Right kidney (tissue), 1 donor: ENCODE results near the gene VMP1.
"Not testable (repeated sequence)": the region's sequence is repeated elsewhere in the genome, so short reads cannot be mapped to it uniquely, and the experiment has no call there.

Experiments used
- DNase-seq: peaks from one replicate; pipeline ENCODE4 v3.0.0-alpha.2; 2016

The VMP1 gene

DNA sequence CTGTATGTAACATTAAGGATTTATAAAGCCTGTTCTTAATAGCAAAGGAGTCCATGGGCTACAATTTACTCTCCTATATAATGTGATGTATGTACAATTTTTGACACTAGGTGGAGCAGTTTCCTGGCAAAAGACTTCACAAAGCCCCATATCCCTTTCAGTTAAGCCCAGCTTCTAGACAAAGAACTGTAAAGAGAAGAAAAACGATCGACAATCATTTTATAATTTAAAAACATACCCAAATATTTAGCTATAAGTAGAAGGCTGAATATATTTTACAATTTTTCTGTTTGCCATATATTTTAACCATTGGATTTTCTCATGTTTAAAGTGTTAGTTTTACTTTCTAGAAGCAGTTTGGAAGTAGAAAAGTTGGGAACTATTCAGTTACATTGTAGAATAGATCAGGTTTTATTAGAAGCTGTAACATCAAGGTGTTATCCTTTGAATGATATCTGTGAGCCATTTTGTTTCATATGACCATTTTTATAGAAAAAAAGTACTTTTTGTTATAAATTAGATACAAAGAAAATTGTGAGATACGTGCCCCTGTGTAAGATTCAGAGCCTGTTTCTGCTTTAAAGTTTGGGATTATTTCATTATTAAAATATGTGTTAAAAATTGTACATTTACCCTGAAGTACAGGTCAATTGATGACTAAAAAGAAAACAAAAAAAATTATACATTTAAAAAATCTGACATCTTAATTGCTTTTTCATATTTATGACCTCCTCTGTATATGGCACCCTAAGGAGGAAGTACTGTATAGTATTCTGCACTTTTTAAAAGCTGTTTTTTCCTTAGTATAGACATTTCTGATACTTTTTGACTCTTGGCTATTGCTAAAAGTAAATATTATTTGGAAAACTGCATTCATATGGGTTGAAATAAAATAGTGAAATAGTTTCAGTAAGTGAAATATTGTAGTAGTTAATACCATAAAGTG is 46.3 kb downstream of the VMP1 start:
- DNase-seq = peak; percentile 45

DNA sequence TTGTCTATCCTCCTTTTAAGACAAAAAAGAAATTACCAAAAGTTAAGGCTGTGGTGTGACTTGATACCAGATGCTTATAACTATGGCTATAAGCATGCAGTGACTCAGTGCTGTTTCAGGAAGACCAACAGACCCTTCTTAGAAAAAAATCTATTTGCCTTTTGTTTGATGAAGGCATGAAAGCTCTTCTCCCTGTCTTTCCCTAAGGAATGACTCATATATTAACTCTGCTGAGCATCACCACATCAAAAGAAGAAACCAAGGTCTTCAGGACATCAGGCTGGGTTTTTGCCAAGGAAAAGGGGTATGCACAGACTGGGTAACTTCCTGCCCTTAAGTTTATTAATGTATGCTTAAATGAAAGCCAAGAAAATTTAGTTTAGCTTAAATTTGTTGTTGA is 47.1 kb downstream of the VMP1 start:
- peak; percentile 12 for DNase-seq

DNA sequence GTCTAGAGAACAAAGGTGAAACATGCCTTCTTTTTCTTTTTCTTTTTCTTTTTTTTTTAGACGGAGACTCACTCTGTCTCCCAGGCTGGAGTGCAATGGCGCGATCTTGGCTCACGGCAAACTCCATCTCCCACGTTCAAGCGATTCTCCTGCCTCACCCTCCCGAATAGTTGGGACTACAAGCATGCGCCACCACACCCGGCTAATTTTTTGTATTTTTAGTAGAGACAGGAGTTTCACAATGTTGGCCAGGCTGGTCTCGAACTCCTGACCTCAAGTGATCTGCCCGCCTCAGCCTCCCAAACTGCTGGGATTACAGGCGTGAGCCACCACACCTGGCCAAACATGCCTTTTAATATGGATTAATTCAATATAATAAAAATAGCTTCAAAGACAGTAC is 47.6 kb downstream of the VMP1 start:
- DNase-seq = not testable (repeated sequence)

DNA sequence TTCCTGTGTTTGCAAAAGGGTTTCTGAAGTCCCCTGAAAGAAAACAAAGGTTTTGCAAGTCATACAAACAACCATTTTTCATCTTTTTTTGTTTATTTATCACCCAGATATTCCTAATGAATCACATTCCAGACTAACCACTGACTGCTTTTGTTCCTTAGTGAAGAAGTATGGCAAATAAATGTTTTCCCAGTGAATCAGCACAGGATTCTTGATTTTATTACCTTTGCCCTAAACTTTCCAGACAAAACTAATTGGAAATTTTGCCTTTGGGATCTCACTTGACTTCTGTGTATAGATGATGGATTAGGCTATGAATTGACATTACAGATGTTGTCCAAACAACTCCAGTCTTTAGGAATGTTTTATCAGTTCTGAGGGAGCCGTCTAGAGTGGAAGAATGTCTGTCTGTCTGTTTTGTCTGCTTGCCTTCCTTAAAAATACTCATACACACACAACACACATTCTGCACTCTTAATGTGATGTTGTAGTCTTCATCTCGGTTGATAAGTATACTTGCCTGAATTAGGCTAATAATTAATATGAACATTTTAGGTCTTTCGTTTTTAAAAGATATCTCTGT is 48.9 kb downstream of the VMP1 start:
- DNase-seq = no peak

DNA sequence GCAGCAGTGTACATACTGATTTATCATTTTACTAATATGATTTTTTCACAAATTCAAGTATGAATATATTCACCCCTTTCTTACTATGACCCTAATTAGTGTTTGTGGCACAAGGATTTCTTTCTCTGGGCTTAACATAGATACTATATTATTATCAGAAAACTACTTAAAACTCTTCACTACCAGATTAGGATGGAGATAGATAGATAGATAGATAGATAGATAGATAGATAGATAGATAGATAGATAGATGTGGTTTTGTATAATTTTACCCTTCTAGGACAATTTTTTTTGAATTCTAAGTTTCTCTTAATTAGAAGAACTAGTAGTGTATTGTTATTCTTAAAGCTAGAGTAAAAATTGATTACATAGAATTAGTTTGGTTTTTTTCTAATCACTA is 49.6 kb downstream of the VMP1 start:
- DNase-seq = no peak

DNA sequence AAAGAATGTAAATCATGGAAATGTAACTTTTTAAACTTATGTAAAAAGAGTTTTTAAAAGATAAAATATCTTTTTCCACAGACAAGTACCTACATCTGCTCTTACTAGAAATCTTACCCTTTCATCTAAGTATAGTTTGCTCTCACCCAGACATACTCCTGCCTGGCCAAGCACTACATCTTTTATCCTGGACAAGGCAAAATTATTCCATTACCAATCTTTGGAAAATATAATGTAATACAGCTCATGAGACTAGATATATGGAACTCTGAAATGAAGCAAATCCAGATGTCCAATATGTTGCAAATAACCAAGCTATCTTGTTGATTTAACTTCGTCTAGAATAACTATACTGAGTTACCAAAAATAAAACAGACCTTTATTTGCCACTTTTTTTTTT is 50.0 kb downstream of the VMP1 start:
- no peak for DNase-seq

DNA sequence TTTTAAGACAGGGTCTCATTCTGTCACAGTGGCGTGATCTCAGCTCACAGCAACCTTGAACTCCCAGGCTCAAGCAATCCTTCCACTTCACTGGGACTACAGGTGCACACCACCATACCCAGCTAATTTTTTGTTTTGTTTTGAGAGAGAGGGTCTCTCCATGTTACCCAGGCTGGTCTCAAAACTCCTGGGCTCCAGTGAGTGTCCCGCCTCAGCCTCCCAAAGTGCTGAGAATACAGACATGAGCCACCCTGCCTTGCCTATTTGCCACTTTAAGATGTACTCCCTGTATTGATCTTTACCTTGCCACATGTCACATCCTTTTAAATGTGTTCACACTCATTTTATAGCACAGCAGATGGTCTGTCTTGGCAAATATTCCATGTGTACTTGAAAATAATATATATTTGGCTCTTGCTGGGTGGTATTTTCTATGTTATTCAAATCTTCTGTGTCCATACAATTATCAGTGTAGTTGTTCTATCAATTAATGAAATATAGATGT is 50.5 kb downstream of the VMP1 start:
- DNase-seq = no peak

DNA sequence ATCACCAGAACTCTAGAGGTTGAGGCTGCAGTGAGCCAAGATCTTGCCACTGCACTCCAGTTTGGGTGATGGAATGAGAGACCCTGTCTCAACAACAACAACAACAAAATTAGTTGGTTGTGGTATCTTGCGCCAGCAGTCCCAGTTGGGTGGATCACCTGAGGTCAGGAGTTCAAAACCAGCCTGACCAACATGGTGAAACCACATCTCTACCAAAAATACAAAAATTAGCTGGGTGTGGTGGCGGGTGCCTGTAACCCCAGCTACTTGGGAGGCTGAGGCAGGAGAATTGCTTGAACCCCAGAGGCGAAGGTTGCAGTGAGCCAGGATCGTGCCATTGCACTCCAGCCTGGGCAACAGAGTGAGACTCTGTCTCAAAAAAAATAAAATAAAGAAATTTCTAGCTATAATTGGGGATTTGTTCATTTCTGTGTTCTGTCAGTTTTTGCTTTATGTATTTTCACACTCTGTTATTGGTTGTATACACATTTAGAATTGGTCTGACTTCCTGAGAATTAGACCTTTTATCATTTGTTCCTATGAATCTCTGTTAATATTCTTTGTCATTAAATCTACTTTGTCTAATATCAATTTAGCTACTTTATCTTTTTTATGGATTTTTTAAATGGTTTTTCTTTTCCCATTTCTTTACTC is 51.7 kb downstream of the VMP1 start:
- DNase-seq = not testable (repeated sequence)

DNA sequence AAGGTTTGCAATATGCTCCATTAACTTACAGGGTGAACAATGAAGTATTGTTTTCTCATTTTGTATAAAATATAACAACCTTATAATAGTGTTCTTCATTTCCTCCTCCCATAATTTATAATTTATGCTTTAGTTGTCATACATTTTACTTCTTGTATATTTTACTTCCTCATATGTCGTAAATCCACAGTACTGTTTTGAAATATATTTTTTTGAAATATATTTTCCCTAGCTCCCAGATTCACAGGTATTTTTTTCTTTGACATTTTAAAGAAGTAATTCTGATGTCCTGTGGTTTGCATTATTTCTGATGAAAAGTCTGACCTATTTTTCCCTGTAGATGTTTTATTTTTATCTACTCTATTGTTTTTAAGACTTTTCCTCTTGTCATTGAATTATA is 52.7 kb downstream of the VMP1 start:
- DNase-seq = no peak

DNA sequence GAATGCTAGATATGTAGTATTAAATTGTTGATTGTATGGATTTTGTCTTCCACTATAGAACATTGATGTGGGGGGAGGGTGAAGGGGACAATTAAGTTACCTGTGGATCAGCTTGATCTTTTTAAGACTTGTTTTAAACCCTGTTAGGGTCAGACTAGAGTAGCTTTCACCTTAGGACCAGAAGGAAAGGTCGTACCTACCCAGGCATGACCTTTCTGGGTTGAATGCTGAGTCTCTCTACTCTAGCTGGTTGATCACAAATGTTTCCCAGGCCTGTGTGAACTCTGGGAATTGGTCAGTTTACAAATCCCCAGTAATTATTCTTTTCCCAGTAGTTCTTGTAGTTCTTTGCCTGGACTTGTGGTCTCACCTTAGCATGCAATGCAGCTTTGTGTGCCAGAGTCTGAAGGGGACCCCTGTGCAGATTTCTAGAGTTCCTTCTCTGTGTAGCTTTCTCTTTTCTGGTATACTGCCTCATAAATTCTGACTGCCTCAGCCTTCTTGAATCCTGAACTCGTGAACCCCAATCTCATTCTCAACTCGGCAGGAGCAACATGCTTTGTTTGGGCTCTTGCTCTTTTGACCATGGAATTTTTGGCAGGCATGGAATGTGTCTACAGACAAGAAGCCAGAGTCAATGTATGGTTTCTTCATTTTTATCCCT is 54.1 kb downstream of the VMP1 start:
- DNase-seq = peak; percentile 17

DNA sequence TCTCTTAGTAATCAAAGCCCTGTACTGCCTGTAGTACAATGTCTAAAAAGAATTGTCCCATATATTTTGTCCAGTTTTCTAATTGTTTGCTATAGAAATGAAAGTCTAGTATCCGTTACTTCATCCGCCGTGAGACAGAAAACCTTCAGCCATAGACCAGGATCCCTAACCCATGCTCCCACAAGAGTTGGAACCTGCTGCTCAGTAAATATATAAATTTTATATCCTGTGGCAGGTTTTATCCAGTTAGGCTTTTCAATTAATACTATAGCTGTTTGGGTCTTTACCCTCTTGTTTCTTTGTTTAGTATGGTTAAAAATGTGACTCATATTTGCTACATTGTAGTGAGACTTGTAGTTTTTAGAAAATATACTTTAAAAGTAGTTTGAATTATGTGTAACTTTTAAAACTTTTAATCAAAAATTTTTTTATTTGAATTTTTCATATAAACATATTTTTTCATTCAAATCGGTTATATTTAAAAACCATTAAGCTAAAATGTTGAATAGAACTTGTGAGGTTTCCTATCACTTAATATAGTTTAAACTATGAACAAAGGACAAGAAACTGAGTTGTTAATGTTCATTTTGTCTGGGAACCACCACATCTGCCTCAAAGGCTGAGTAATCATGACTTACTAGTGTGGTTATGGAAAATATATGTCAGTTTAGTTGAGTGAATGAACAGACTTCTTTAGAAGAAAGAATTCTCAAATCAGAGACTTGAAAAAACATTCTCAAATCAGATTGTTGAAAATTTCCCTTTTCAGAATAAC is 54.8 kb downstream of the VMP1 start:
- no peak for DNase-seq

DNA sequence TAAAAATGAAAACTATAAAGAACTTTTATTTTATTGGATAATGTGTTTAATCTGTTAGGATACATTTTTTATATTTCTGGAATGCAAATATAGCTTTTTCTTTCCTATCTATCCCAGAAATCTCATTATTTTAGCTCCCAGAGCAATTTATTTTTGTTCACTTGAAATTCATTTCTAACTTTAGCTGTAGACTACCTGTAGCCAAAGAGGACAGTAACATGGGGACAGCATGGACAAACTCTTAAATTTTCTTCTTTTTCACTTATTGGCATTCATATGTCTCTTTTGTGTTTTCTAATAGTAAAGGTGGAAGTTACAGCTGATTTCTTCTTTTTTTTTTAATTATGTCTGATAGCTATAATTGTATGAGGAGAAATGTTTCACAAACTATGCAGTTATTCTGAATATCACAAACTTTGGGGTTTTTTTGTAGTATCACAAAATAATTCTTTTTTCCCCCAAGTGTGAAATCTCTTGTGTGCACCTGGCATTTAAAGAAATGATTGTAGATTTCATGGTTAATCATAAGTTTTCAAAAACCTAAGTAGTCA is 55.4 kb downstream of the VMP1 start:
- no peak for DNase-seq

DNA sequence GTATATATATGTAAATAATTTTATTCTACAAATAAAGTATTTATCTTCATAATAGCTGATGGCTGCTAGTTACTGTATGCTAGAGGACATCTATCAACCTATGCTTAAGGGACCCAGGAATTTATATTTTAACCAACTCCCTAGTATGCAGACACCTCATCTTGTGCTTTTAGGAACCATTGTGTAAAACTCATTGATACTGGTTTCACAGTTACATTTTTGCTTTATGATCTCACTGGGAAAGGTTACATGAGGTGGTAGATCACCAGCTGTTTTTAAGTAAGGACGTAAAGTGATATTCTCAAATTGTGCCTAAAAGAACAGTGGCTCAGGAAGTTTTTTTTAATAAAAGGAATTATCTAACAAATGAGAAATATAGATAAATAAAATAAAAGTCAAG is 56.4 kb downstream of the VMP1 start:
- no peak for DNase-seq

DNA sequence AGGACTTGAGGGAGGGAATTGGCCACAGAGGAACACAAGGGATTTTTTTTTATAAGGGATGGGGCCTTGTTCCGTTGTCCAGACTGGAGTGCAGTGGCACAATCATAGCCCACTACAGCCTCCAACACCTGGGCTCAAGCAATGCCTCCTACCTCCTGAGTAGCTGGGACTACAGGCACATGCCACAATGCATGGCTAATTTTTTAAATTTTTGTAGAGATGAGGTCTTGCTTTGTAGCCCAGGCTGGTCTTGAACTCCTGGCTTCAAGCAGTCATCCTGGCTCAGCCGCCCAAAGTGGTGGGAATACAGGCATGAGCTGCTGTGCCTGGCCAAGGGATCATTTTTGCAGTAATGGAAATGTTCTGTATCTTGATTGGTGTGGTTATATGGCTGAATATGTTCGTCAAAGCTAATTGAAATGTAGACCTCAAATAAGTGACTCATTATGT is 56.9 kb downstream of the VMP1 start:
- DNase-seq = no peak

DNA sequence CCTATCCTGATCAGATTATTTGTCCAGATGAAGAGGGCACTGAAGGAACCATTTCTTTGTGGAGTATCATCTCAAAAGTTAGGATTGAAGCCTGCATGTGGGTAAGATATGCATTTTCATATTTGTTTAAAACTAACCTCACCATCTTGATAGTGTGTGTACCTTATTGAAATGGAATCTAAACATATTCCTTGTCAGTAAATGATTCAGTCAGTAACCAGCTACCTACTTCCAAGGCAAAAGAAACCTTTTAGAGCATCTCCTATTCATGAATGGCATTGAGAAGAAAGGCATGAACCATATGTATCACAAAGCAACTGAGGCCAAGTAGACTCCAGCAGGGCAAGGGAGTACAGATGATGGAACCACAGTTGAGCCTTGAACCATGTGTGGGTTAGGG is 57.6 kb downstream of the VMP1 start:
- DNase-seq = no peak

DNA sequence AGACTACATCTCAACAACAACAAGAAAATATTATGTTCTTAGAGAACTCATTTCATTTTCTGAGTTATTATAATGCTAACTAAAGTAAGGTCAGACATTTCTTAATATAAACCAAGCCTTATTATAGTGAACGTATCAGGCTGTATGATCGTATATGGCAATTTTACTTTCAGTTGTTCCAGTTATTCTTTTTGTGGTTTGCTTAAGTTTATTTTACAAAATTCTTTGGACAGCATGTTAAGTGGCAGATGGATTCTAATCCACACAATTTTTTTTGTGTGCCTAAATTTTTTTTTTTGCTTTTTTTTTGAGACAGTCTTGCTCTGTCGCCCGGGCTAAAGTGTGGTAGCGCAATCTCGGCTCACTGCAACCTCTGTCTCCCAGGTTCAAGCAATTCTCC is 59.0 kb downstream of the VMP1 start:
- DNase-seq = no peak

DNA sequence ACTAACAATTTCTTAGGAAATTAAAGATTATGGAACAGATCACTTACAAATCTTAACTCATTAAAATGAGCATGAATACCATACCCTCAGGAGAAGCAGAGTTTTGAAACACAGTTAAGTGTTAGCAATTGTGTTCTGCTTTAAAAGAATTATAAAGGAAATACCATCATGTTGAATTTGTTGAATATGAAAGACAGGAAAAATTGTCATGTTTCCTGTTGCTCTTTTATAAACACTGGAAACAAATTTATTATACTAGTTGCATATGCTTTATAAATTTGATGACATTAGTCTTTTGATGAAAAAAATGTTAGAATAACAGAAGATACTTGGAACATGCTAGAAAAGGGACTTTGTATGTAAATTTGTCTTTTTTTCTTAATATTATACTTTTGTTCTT is 59.7 kb downstream of the VMP1 start:
- DNase-seq = no peak

DNA sequence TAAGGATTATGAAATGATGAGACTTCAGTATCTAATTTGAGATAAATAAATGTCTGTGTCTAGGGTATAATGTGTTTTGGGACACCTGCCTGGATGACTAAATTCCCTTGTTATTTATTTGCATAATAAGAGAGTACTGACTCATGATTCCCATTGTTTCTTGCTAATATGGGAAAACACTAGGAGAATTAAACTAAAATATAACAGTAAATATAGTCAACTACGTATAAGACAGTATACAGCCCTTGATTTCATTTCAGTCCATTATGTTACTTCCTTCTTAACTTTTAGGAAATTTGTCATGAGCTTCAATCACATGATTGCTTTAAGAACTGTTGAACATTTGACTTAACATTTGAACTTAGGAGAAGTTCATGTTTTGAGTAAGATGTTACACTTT is 62.4 kb downstream of the VMP1 start:
- no peak for DNase-seq

DNA sequence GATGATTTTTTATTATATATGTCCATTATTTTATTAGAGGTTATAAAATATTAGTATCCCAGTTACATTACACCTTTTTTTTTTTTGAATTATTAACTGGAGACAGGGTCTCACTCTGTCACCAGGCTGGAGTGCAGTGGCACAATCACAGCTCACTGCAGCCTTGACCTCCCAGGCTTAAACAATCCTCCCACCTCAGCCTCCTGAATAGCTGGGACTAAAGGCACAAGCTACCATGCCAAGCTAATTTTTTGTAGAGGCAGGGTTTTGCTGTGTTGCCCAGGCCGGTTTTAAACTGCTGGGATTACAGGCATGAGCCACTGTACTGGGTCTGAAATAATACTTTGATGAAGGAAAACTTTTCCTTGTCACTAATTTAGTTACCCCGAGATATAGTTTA is 63.6 kb downstream of the VMP1 start:
- no peak for DNase-seq

DNA sequence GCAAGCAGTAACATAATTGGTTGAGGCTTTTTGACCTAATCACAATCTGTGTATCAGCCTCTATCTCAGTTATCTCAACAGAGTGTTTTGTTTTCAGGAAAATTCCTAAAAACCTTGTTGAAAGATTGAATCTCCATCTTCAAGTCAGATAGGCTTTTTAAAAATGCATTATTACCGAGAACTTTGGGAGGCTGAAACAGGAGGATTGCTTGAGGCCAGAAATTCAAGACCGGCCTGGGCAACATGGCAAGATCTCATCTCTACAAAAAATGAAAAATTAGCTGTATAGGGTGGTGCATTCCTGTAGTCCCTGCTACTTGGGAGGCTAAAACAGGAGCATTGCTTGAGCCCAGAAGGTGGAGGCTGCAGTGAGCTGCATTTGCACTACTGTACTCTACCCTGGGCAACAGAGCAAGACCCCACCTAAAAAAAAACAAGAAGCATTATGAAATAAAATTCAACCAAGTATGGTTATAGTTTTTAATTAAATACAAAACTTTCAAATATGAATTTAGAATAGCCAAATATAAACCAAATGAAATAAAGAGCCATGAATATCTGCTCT is 68.4 kb downstream of the VMP1 start:
- DNase-seq = no peak

DNA sequence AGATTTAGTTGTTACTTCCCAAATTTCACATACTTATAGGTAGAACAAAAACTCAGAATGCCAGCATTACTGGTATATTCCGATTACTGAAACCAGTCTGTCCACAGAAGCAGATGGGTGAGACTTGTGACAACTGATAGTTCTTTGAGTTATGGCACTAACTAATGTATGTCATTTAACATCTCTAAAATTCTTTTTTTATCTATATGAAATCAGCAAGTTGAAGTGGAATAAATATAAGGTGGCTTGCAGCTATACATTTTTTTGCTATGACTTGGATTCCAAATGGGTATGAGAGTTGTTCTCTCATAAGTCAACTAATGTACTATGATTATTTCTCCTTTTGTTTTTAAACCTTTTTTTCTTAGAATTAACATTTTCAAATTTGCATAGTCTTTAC is 69.1 kb downstream of the VMP1 start:
- no peak for DNase-seq
